Measurements from ENCODE around the gene FILIP1L. TPM values are rescaled to one million over a fixed set of nuclear protein-coding genes. Genes with fewer than 3 reads are reported as not detected.

The FILIP1L gene
- total and polyA plus RNA-seq, 4 experiments from 2014 or later: 0.32 TPM; not detected in 3

DNA sequence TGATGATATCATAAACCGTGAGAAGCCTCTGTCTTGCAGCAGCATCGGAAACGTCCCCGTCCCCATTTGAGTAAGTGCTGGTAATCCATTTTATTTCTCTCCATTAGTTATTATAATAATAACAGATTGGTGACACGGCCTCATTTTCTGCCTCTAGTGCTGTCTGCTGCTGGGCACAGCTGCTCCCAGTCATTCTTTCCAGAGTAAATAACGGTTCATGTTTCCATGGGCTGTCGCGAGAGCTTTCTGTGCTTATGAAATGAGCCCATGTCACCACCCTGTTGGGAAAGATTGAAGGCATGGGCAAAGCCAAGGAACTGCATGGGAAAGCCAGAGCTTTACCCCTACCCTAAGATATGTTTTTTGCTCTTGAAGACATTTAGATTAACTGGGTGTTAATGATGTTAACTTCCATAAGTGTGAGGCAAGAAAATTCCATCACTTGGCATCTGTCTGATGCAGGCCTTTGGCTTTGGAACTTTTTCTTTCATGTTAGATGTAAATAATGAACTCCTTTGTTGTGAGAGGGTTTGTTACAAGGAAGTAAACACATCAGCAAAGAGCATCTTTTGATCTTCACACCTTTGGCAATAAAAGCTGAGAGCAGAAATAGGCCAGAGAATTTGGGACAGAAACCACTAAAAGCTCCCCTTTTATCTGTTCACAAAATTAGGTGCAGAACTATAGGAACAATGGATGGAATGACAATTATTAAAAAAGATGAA is 141.8 kb downstream of the FILIP1L start:
- H3K4me1 ChIP-seq (ENCODE audit: insufficient read depth, low read length): no peaks in the 10 kb centered on the region
- CTCF ChIA-PET (ENCODE audit: partially characterized antibody): no interaction called here
- Mint-ChIP-seq H3K4me1 (peaks cover 0 to 6% (median 5%) of the 10 kb centered on the region in 4 donors), H3K9me3 (peaks cover 0 to 9% (median under 1%) of the 10 kb centered on the region in 8 donors), H3K27ac (no peak overlapping the region), H3K27me3 (no peaks in the 10 kb centered on the region), H3K4me3 (no peak overlapping the region), H3K36me3 (peaks cover 0 to 16% of the 10 kb centered on the region in 2 donors)
- H3K27me3 ChIP-seq (ENCODE audit: insufficient read depth, low read length): no peaks in the 10 kb centered on the region
- POLR2A ChIA-PET (ENCODE audit: partially characterized antibody): no interaction called here
- no peak for DNase-seq
- H3K36me3 ChIP-seq (ENCODE audit: insufficient read depth, low read length): no peaks in the 10 kb centered on the region
- H3K27ac ChIP-seq (ENCODE audit: low read depth, low read length): no peak overlapping the region
- intact Hi-C loops (cut with micrococcal nuclease): no loop called here
- H3K4me3 ChIP-seq (ENCODE audit: low read length in 2 of 2): no peak overlapping the region
- no peaks in the 10 kb centered on the region for H3K9me3 ChIP-seq (ENCODE audit: control insufficient read depth in 1 of 2, low read length in 2 of 2)

DNA sequence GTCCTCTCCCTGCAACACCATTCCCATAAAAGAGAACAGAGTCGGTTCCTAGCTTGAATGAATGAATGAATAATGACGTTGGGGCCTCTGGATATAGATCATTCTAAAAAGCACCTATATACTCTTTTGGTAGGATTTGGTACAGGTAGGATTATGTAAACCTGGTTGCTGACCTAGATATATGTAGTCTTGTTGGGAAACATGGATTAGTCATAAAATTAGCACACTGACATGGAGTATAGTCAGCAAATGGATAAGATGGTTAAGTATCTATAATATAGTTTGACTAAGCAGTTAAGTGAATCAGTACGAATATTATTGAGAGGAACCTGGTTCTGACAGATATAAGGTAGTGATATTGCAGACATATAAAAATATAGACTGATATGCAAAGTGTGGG is 142.5 kb downstream of the FILIP1L start:
- H3K36me3 ChIP-seq (ENCODE audit: insufficient read depth, low read length): no peaks in the 10 kb centered on the region
- no peak overlapping the region for H3K4me3 Mint-ChIP-seq
- H3K27ac Mint-ChIP-seq: no peak overlapping the region
- peaks cover 0 to 9% of the 10 kb centered on the region in 2 donors for H3K36me3 Mint-ChIP-seq
- no peaks in the 10 kb centered on the region for H3K9me3 ChIP-seq (ENCODE audit: control insufficient read depth in 1 of 2, low read length in 2 of 2)
- no peaks in the 10 kb centered on the region for H3K4me1 ChIP-seq (ENCODE audit: insufficient read depth, low read length)
- H3K27me3 Mint-ChIP-seq: no peaks in the 10 kb centered on the region
- intact Hi-C loops (cut with micrococcal nuclease): no loop called here
- no peaks in the 10 kb centered on the region for H3K27me3 ChIP-seq (ENCODE audit: insufficient read depth, low read length)
- H3K4me3 ChIP-seq (ENCODE audit: low read length in 2 of 2): no peak overlapping the region
- ChIA-PET CTCF (ENCODE audit: partially characterized antibody) (no interaction called here), POLR2A (ENCODE audit: partially characterized antibody) (no interaction called here)
- H3K4me1 Mint-ChIP-seq: peaks cover 0 to 6% (median 5%) of the 10 kb centered on the region in 4 donors
- DNase-seq: no peak
- H3K9me3 Mint-ChIP-seq: peaks cover 0 to 2% (median under 1%) of the 10 kb centered on the region in 8 donors
- no peak overlapping the region for H3K27ac ChIP-seq (ENCODE audit: low read depth, low read length)

DNA sequence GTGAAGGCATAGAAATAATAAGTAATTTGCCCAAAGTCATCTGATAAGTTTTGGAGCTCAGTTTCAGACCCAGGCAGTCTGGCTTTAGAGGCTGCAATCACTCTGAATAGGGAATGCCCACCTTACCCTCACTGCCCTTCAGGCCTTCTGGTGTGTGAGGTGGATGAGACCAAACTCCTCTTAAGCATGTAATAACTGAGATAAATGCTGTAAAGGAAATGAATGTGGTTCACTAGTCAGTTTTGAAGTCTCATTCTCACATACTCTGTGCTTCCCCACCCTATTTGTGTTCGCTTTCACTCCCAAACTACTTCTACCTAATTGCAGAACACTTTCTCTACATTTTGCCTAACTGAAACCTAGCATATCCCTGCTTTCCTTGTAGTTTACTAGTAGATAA is 144.1 kb downstream of the FILIP1L start:
- Histone ChIP-seq H3K4me3 (ENCODE audit: low read length in 2 of 2) (no peak overlapping the region), H3K36me3 (ENCODE audit: insufficient read depth, low read length) (no peaks in the 10 kb centered on the region), H3K27me3 (ENCODE audit: insufficient read depth, low read length) (no peaks in the 10 kb centered on the region), H3K9me3 (ENCODE audit: control insufficient read depth in 1 of 2, low read length in 2 of 2) (no peaks in the 10 kb centered on the region), H3K27ac (ENCODE audit: low read depth, low read length) (no peak overlapping the region), H3K4me1 (ENCODE audit: insufficient read depth, low read length) (no peaks in the 10 kb centered on the region)
- ChIA-PET POLR2A (ENCODE audit: partially characterized antibody) (no interaction called here), CTCF (ENCODE audit: partially characterized antibody) (no interaction called here)
- intact Hi-C loops (cut with micrococcal nuclease): no loop called here
- Mint-ChIP-seq H3K27ac (no peak overlapping the region), H3K4me1 (peaks cover 0 to 6% (median 5%) of the 10 kb centered on the region in 4 donors), H3K4me3 (no peak overlapping the region), H3K9me3 (no peaks in the 10 kb centered on the region), H3K36me3 (peaks cover 0 to 3% of the 10 kb centered on the region in 2 donors), H3K27me3 (no peaks in the 10 kb centered on the region)
- no peak for DNase-seq

DNA sequence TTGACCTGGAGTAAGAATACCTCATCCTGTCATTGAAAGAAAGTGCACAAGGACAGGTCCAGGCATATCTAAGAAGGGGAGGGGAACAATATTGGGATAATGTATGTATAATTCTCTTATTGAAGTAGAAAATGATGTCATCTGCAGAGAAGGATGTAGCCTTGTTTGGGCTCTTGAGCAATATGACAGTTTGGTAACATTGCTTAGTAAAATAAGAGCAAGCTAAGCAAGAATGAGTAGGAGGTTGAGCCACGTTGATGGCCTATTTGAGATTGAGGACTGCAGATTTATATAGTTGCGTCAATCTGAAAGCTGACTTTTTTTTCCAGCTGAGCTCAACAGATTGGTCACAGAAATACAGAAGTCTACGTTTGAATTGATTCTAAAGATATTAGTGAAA is 145.2 kb downstream of the FILIP1L start:
- H3K27ac ChIP-seq (ENCODE audit: low read depth, low read length): no peak overlapping the region
- no peaks in the 10 kb centered on the region for H3K9me3 ChIP-seq (ENCODE audit: control insufficient read depth in 1 of 2, low read length in 2 of 2)
- Mint-ChIP-seq H3K27ac (no peak overlapping the region), H3K4me3 (no peak overlapping the region), H3K27me3 (no peaks in the 10 kb centered on the region), H3K36me3 (no peaks in the 10 kb centered on the region), H3K9me3 (no peaks in the 10 kb centered on the region), H3K4me1 (peaks cover 0 to 6% (median 5%) of the 10 kb centered on the region in 4 donors)
- POLR2A ChIA-PET (ENCODE audit: partially characterized antibody): no interaction called here
- no peaks in the 10 kb centered on the region for H3K36me3 ChIP-seq (ENCODE audit: insufficient read depth, low read length)
- CTCF ChIA-PET (ENCODE audit: partially characterized antibody): no interaction called here
- intact Hi-C loops (cut with micrococcal nuclease): no loop called here
- H3K4me3 ChIP-seq (ENCODE audit: low read length in 2 of 2): no peak overlapping the region
- DNase-seq: no peak
- H3K4me1 ChIP-seq (ENCODE audit: insufficient read depth, low read length): no peaks in the 10 kb centered on the region
- no peaks in the 10 kb centered on the region for H3K27me3 ChIP-seq (ENCODE audit: insufficient read depth, low read length)

DNA sequence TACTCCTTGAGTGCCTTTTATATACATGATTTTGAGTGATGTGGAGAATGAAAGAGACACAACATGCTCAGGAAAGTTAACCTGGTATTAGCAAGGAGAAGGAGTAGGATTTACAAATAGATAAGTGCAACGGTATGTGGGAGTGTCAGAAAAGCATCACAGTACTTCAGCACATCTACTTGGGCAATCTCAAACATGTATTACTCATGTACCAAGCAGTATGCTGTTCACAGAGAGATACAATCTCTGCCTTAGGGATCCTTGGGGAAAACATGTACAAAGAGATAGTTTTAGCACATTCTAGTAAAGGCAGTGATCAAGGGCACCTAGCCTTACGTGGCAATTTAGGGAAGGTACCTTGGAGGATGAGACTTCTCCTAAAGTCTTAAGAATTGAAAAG is 146.5 kb downstream of the FILIP1L start:
- no peak for DNase-seq
- Mint-ChIP-seq H3K36me3 (peaks cover 0 to 7% of the 10 kb centered on the region in 2 donors), H3K27me3 (no peaks in the 10 kb centered on the region), H3K27ac (no peak overlapping the region), H3K4me1 (peaks cover 0 to 6% (median 5%) of the 10 kb centered on the region in 4 donors), H3K4me3 (no peak overlapping the region), H3K9me3 (no peaks in the 10 kb centered on the region)
- intact Hi-C loops (cut with micrococcal nuclease): no loop called here
- ChIA-PET CTCF (ENCODE audit: partially characterized antibody) (no interaction called here), POLR2A (ENCODE audit: partially characterized antibody) (no interaction called here)
- H3K9me3 ChIP-seq (ENCODE audit: control insufficient read depth in 1 of 2, low read length in 2 of 2): no peaks in the 10 kb centered on the region
- H3K4me3 ChIP-seq (ENCODE audit: low read length in 2 of 2): no peak overlapping the region
- H3K27ac ChIP-seq (ENCODE audit: low read depth, low read length): no peak overlapping the region
- no peaks in the 10 kb centered on the region for H3K36me3 ChIP-seq (ENCODE audit: insufficient read depth, low read length)
- H3K4me1 ChIP-seq (ENCODE audit: insufficient read depth, low read length): no peaks in the 10 kb centered on the region
- H3K27me3 ChIP-seq (ENCODE audit: insufficient read depth, low read length): no peaks in the 10 kb centered on the region

DNA sequence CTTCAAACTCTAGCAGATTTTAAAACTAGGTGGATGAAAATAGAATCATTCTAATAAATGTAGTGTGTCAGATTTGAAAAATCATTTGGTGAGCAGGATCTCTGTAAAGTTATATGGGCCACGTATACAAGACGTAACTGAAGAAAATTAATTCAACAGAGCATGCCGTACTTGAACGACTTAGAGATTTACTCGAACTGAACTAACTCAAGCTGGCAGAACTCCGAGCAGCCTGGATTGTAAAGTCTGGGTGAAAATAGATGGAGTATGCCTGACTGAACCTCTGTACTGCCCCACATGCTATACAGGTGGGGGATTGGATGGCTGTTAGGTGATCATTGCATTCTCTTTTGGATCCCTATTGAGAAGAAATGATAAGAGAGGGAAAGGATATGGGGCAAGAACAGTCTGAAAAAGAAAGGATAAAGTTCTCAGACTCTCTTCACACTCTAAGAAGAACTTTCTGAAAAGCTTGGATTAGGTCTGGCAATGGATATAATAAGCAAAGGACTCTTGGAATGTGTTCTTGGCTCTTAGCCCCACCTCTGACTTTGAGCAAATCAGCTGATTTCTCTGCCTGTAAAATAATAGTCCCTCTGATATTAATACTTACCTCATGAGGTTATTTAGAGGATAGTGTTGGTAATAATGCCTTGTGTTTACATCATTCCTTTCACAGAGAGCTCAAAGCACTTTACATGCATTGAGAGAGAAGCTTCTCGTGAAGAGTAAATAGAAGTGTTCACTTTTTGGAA is 147.5 kb downstream of the FILIP1L start:
- no peak for DNase-seq
- no peaks in the 10 kb centered on the region for H3K27me3 Mint-ChIP-seq
- peaks cover 0 to 9% of the 10 kb centered on the region in 2 donors for H3K36me3 Mint-ChIP-seq
- H3K27ac ChIP-seq (ENCODE audit: low read depth, low read length): no peak overlapping the region
- no peak overlapping the region for H3K4me3 ChIP-seq (ENCODE audit: low read length in 2 of 2)
- intact Hi-C loops (cut with micrococcal nuclease): no loop called here
- H3K9me3 ChIP-seq (ENCODE audit: control insufficient read depth in 1 of 2, low read length in 2 of 2): no peaks in the 10 kb centered on the region
- H3K4me1 ChIP-seq (ENCODE audit: insufficient read depth, low read length): no peaks in the 10 kb centered on the region
- H3K4me1 Mint-ChIP-seq: peaks cover 0 to 6% (median 5%) of the 10 kb centered on the region in 4 donors
- ChIA-PET POLR2A (ENCODE audit: partially characterized antibody) (no interaction called here), CTCF (ENCODE audit: partially characterized antibody) (no interaction called here)
- no peaks in the 10 kb centered on the region for H3K9me3 Mint-ChIP-seq
- no peaks in the 10 kb centered on the region for H3K27me3 ChIP-seq (ENCODE audit: insufficient read depth, low read length)
- H3K27ac Mint-ChIP-seq: no peak overlapping the region
- H3K36me3 ChIP-seq (ENCODE audit: insufficient read depth, low read length): no peaks in the 10 kb centered on the region
- no peak overlapping the region for H3K4me3 Mint-ChIP-seq

DNA sequence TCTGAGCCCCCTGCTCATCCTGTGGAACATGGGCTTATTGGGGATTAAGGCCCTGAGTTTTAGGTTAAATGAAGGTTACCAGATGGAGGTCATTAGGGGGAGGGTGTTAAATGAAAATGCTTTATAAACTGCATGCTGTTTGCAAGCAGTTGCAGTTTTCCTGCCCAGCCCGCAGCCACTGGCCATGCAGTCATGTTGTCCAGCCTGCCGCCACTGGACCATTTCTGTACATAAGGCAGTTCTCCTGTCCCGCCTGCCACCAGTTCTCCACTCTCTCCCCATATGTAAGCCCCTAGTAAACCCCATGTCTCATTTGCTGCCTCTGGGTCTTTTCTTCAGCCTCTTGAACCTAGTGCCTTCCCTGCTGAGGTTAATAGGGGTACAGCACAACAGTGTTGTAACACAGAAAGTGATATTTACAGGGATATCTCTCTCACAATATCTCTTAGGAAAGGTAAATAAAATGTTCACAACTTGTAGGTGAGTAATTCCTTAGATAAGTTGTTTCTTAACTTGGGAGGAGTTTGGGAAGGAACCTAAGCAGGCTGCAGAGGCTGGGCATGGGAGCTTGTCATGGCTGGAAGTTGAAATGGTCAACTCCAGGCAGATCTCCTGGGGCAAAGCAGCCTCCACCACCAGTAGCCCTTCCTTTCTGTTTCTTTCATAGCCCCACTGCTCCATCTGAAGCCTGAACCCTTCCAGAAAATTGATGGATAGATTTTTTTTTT is 148.5 kb downstream of the FILIP1L start:
- ChIA-PET CTCF (ENCODE audit: partially characterized antibody) (no interaction called here), POLR2A (ENCODE audit: partially characterized antibody) (no interaction called here)
- Mint-ChIP-seq H3K9me3 (no peaks in the 10 kb centered on the region), H3K4me1 (peaks cover 0 to 6% (median 5%) of the 10 kb centered on the region in 4 donors), H3K27ac (no peak overlapping the region), H3K36me3 (peaks cover 0 to 11% of the 10 kb centered on the region in 2 donors), H3K27me3 (no peaks in the 10 kb centered on the region), H3K4me3 (no peak overlapping the region)
- intact Hi-C loops (cut with micrococcal nuclease): no loop called here
- Histone ChIP-seq H3K27me3 (ENCODE audit: insufficient read depth, low read length) (no peaks in the 10 kb centered on the region), H3K4me3 (ENCODE audit: low read length in 2 of 2) (no peak overlapping the region), H3K27ac (ENCODE audit: low read depth, low read length) (no peak overlapping the region), H3K9me3 (ENCODE audit: control insufficient read depth in 1 of 2, low read length in 2 of 2) (no peaks in the 10 kb centered on the region), H3K36me3 (ENCODE audit: insufficient read depth, low read length) (no peaks in the 10 kb centered on the region), H3K4me1 (ENCODE audit: insufficient read depth, low read length) (no peaks in the 10 kb centered on the region)
- DNase-seq: no peak
